Peyer's patch (tissue), 4 donors: ENCODE measurements around the gene LTC4S. TPM values are rescaled to one million over a fixed set of nuclear protein-coding genes. Genes with fewer than 3 reads are reported as not detected.

Experiments
- DNase-seq, 3 donors: peaks; one replicate each; pipeline ENCODE4 v3.0.0-alpha.2; 2017 to 2019
- H3K27ac ChIP-seq, 4 donors: fragments of 200-600 bp; sonication (generic); one replicate each; pipeline ENCODE4 v1.5.1; 2016 to 2019
- H3K27me3 ChIP-seq, 2 donors: fragments of 200-600 bp; sonication (generic); one replicate each; pipeline ENCODE4 v1.5.1; 2019
- H3K36me3 ChIP-seq, 3 donors: fragments of 200-600 bp; sonication (generic); one replicate each; pipeline ENCODE4 v1.5.1; 2016 to 2019
- H3K4me1 ChIP-seq, 4 donors: fragments of 200-600 bp; sonication (generic); one replicate each; pipeline ENCODE4 v1.5.1; 2016 to 2019
- H3K4me3 ChIP-seq, 4 donors: fragments of 200-600 bp; sonication (generic); 1 replicate in 3 of 4; 2 replicates in 1 of 4; pipeline ENCODE4 v1.5.1; 2016 to 2019; ENCODE audit warnings: mild to moderate bottlenecking in 1 of 4
- H3K9me3 ChIP-seq, 4 donors: fragments of 200-600 bp; sonication (generic); one replicate each; pipeline ENCODE4 v1.5.1; 2016 to 2019; ENCODE audit warnings: mild to moderate bottlenecking in 1 of 4
- CTCF ChIP-seq, 6 experiments: fragments of 450-650 bp in 4 of 6; fragments of 200-600 bp in 2 of 6; sonication (generic) in 1 of 6; IDR thresholded peaks; one replicate each; pipeline ENCODE4 v1.5.1; 2017 to 2019; ENCODE audit warnings: antibody characterized with exemption in 6 of 6, mild to moderate bottlenecking in 3 of 6, moderate library complexity in 1 of 6
- POLR2A ChIP-seq, 2 donors: fragments of 450-650 bp; IDR thresholded peaks; one replicate each; pipeline ENCODE4 v1.5.1; 2017; ENCODE audit warnings: antibody characterized with exemption in 2 of 2, mild to moderate bottlenecking in 2 of 2, moderate library complexity in 2 of 2
- total RNA-seq, 4 donors: library from RNA; depleted of rRNA; stranded (reverse); fragments of >200 nt; gene quantifications; one replicate each; pipeline ENCODE4 v1.1.0, GENCODE V29; 2016

Gene LTC4S
- total RNA-seq, 4 donors from 2014 or later = 1.9 to 12.4 (median 3.6) TPM; not detected in 1

- H3K4me3 ChIP-seq = no peak overlapping the region
- peaks cover 0 to 33% (median 0%) of the 10 kb centered on the region in 4 donors for H3K4me1 ChIP-seq
- no peaks in the 10 kb centered on the region for H3K9me3 ChIP-seq
- peaks cover 0 to 94% (median 5%) of the 10 kb centered on the region in 3 donors for H3K36me3 ChIP-seq
- DNase-seq = peak in 1 of 3 donors; percentile 19
- H3K27me3 ChIP-seq = no peaks in the 10 kb centered on the region
- H3K27ac ChIP-seq = no peak overlapping the region
- no peak for TF ChIP-seq POLR2A (IDR thresholded peaks at IDR 0.05)
- TF ChIP-seq CTCF (IDR thresholded peaks at IDR 0.05) = no peak
Observed at GRCh38 chr5:179829732-179830435, 36.1 kb downstream of the LTC4S start.

- H3K4me1 ChIP-seq = peaks cover 0 to 22% (median 0%) of the 10 kb centered on the region in 4 donors
- H3K36me3 ChIP-seq = peaks cover 0 to 91% (median 5%) of the 10 kb centered on the region in 3 donors
- no peaks in the 10 kb centered on the region for H3K9me3 ChIP-seq
- DNase-seq = peak in 1 of 3 donors; percentile 10
- TF ChIP-seq CTCF (IDR thresholded peaks at IDR 0.05) (no peak), POLR2A (IDR thresholded peaks at IDR 0.05) (no peak)
- no peak overlapping the region for H3K27ac ChIP-seq
- no peak overlapping the region for H3K4me3 ChIP-seq
- H3K27me3 ChIP-seq = no peaks in the 10 kb centered on the region
Observed at GRCh38 chr5:179830818-179831468, 37.2 kb downstream of the LTC4S start.

- peaks cover 0 to 91% (median 5%) of the 10 kb centered on the region in 3 donors for H3K36me3 ChIP-seq
Observed at GRCh38 chr5:179832039-179832745, 38.4 kb downstream of the LTC4S start.

GRCh38 chr5:179833056-179833708 lies 39.4 kb downstream of the LTC4S start:
- peak in 1 of 3 donors; percentile 45 for DNase-seq
- H3K4me1 ChIP-seq = peaks cover 0 to 11% (median 1%) of the 10 kb centered on the region in 4 donors
- TF ChIP-seq CTCF (IDR thresholded peaks at IDR 0.05) = no peak
- H3K9me3 ChIP-seq = no peaks in the 10 kb centered on the region
- peak overlapping the region in 1 of 4 donors; percentile 13 for H3K27ac ChIP-seq
- peaks cover 0 to 91% (median 5%) of the 10 kb centered on the region in 3 donors for H3K36me3 ChIP-seq
- H3K4me3 ChIP-seq = no peak overlapping the region
- no peaks in the 10 kb centered on the region for H3K27me3 ChIP-seq

More at GRCh38 chr5:179832039-179832745, 38.4 kb downstream of the LTC4S start:
- no peak for TF ChIP-seq CTCF (IDR thresholded peaks at IDR 0.05)
- TF ChIP-seq POLR2A (IDR thresholded peaks at IDR 0.05) = no peak
- Histone ChIP-seq H3K4me1 (peaks cover 0 to 20% (median 0%) of the 10 kb centered on the region in 4 donors), H3K4me3 (no peak overlapping the region), H3K27me3 (no peaks in the 10 kb centered on the region), H3K9me3 (no peaks in the 10 kb centered on the region), H3K27ac (no peak overlapping the region)
- DNase-seq = peak in 1 of 3 donors; percentile 38

- Histone ChIP-seq H3K36me3 (peaks cover 0 to 91% (median 5%) of the 10 kb centered on the region in 3 donors), H3K4me1 (peaks cover 0 to 11% (median 1%) of the 10 kb centered on the region in 4 donors), H3K9me3 (no peaks in the 10 kb centered on the region), H3K4me3 (no peak overlapping the region), H3K27ac (peak overlapping the region in 1 of 4 donors; percentile 13), H3K27me3 (no peaks in the 10 kb centered on the region)
- TF ChIP-seq CTCF (IDR thresholded peaks at IDR 0.05) (no peak), POLR2A (IDR thresholded peaks at IDR 0.05) (no peak)
- peak in 1 of 3 donors; percentile 9 for DNase-seq
Observed at GRCh38 chr5:179833709-179834070, 39.9 kb downstream of the LTC4S start.
